Endothelial cell of umbilical vein (primary cell): Measurements from ENCODE around the gene CSTF3. TPM values are rescaled to one million over a fixed set of nuclear protein-coding genes. Genes with fewer than 3 reads are reported as not detected.

ENCODE experiments used
- BruUV-seq: library from RNA; stranded (reverse); fragments of 400-500 nt; replicated peaks from 2 replicates; lab custom pipeline; 2021; lab: Mats Ljungman, UMichigan
- CTCF ChIA-PET: fragments of 300-600, 350-600 bp; sonication (Branson Sonifier 250); formaldehyde crosslinking; loops from one replicate; lab custom pipeline; 2021; ENCODE audit warnings: antibody characterized with exemption, inconsistent platforms; lab: Charles Lee
- POLR2A ChIA-PET: fragments of 300-600, 350-600 bp; sonication (Branson Sonifier 250); formaldehyde crosslinking; loops from one replicate; lab custom pipeline; 2021; ENCODE audit warnings: antibody characterized with exemption, inconsistent platforms; lab: Charles Lee
- DNase-seq: peaks from one replicate; pipeline ENCODE4 v3.0.0-alpha.2; 2011; ENCODE audit warnings: low read depth, low spot score
- FAIRE-seq: peaks from 2 replicates; lab custom pipeline; 2011; peaks lifted over from hg19 to GRCh38; lab: Jason Lieb, UNC
- H2AFZ ChIP-seq: 2 replicates; pipeline ENCODE4 v1.6.0; 2012; ENCODE audit warnings: low read depth, low read length, control low read depth, inconsistent platforms
- H3K27ac ChIP-seq: 2 replicates; pipeline ENCODE4 v1.5.1; 2011; ENCODE audit warnings: low read depth, mild to moderate bottlenecking, control low read depth, low read length, moderate library complexity; ENCODE audit not compliant: insufficient read depth
- H3K27me3 ChIP-seq, 2 experiments: 2 replicates each; pipeline versions ENCODE4 v1.6.0 to v1.6.1; 2011; ENCODE audit warnings: low read length in 2 of 2, mixed read lengths in 1 of 2; ENCODE audit not compliant: control insufficient read depth in 2 of 2, insufficient read depth in 2 of 2
- H3K36me3 ChIP-seq, 2 experiments: 2 replicates in 1 of 2; 3 replicates in 1 of 2; pipeline ENCODE4 v1.5.1; 2011; ENCODE audit warnings: low read length in 2 of 2, mild to moderate bottlenecking in 1 of 2, moderate library complexity in 1 of 2; ENCODE audit not compliant: control insufficient read depth in 2 of 2, insufficient read depth in 2 of 2; ENCODE audit errors: extremely low read depth in 1 of 2
- H3K4me1 ChIP-seq: 3 replicates; pipeline ENCODE4 v1.5.1; 2011; ENCODE audit warnings: mild to moderate bottlenecking, low read length; ENCODE audit not compliant: control insufficient read depth, insufficient read depth; ENCODE audit errors: extremely low read depth
- H3K4me2 ChIP-seq: 2 replicates; pipeline ENCODE4 v1.6.1; 2011; ENCODE audit warnings: low read length, control low read depth, mixed read lengths; ENCODE audit not compliant: insufficient read depth
- H3K4me3 ChIP-seq, 3 experiments: fragments of 200-600 bp in 1 of 3; sonication (generic), shearing (Covaris generic) in 1 of 3; replicated peaks in 1 of 3; 2 replicates each; pipeline ENCODE4 v1.5.1; 2011 to 2016; ENCODE audit warnings: control low read depth in 3 of 3, low read length in 3 of 3, mild to moderate bottlenecking in 2 of 3, inconsistent platforms in 1 of 3, low read depth in 1 of 3, moderate library complexity in 1 of 3; ENCODE audit not compliant: insufficient read depth in 1 of 3
- H3K79me2 ChIP-seq: 2 replicates; pipeline ENCODE4 v1.6.0; 2012; ENCODE audit warnings: low read length, inconsistent platforms; ENCODE audit not compliant: control insufficient read depth, insufficient read depth
- H3K9ac ChIP-seq: replicated peaks from 2 replicates; pipeline ENCODE3; 2011; ENCODE audit warnings: low read length, control low read depth; ENCODE audit not compliant: insufficient read depth; ENCODE audit errors: extremely low read depth
- H3K9me1 ChIP-seq: replicated peaks from 3 replicates; pipeline ENCODE4 v1.6.0; 2011; ENCODE audit warnings: mild to moderate bottlenecking, low read length; ENCODE audit not compliant: control insufficient read depth, insufficient read depth; ENCODE audit errors: extremely low read depth
- H3K9me3 ChIP-seq: replicated peaks from 2 replicates; pipeline ENCODE4 v1.5.1; 2012; ENCODE audit warnings: low read length, inconsistent platforms; ENCODE audit not compliant: control insufficient read depth, insufficient read depth
- H4K20me1 ChIP-seq: replicated peaks from 2 replicates; pipeline ENCODE3; 2011; ENCODE audit warnings: mild to moderate bottlenecking, low read length; ENCODE audit not compliant: control insufficient read depth, insufficient read depth; ENCODE audit errors: extremely low read depth
- EZH2 ChIP-seq: IDR thresholded peaks from 2 replicates; pipeline ENCODE4 v1.6.1; 2012; ENCODE audit warnings: borderline replicate concordance, low read depth, mild to moderate bottlenecking, moderate library complexity, low read length, inconsistent platforms; ENCODE audit not compliant: severe bottlenecking
- FOS ChIP-seq: IDR thresholded peaks from 2 replicates; pipeline ENCODE4 v1.6.1; 2011; ENCODE audit warnings: mild to moderate bottlenecking, low read length, moderate library complexity, borderline replicate concordance; ENCODE audit not compliant: insufficient read depth
- GATA2 ChIP-seq: IDR thresholded peaks from 2 replicates; pipeline ENCODE4 v1.7.0; 2011; ENCODE audit warnings: low read depth, mild to moderate bottlenecking, moderate library complexity, mixed read lengths, low read length; ENCODE audit not compliant: insufficient read length, insufficient read depth
- JUN ChIP-seq: IDR thresholded peaks from 2 replicates; pipeline ENCODE4 v1.6.1; 2011; ENCODE audit warnings: borderline replicate concordance, low read depth; ENCODE audit not compliant: insufficient read length, insufficient read depth
- MYC ChIP-seq: IDR thresholded peaks from one replicate; pipeline ENCODE4 v1.6.1; 2011; ENCODE audit warnings: mild to moderate bottlenecking, low read depth, low read length
- POLR2A ChIP-seq: IDR thresholded peaks from 2 replicates; pipeline ENCODE4 v1.6.1; 2012; ENCODE audit warnings: low read depth, mild to moderate bottlenecking, control low read depth, low read length
- POLR2AphosphoS5 ChIP-seq: IDR thresholded peaks from 2 replicates; pipeline ENCODE4 v1.6.1; 2012; ENCODE audit warnings: low read depth, mild to moderate bottlenecking, control low read depth, low read length, moderate library complexity; ENCODE audit not compliant: insufficient read depth
- dilution Hi-C: fragments of 300-500 bp; cut with MboI; formaldehyde crosslinking; loops from one replicate; pipeline ENCODE4 v1.15.0; 2019; ENCODE audit warnings: low sequenced_read_pairs; ENCODE audit not compliant: extremely low pct_ligation_motif_present
- intact Hi-C: fragments of 100-400 bp; cut with micrococcal nuclease; formaldehyde crosslinking; loops from one replicate; pipeline ENCODE4 v1.10.0; 2022
- polyA plus RNA-seq, 4 experiments: library from polyadenylated mRNA; depleted of rRNA in 3 of 4; stranded (reverse) in 3 of 4; unstranded in 1 of 4; fragments of >200 nt; gene quantifications; 2 replicates each; pipeline versions ENCODE4 v1.2.1 to v1.2.3, GENCODE V29; 2011 to 2012; ENCODE audit warnings: missing spikeins in 1 of 4
- total RNA-seq: library from RNA; stranded (reverse); gene quantifications from 2 replicates; pipeline ENCODE4 v1.2.3, GENCODE V29; 2021
- TF ChIP-seq, protein P1 (sequence below), 2 donors: IDR thresholded peaks; 1 replicate in 1 of 2; 2 replicates in 1 of 2; pipeline ENCODE4 v1.5.1; 2011; ENCODE audit warnings: low read length in 2 of 2, mild to moderate bottlenecking in 2 of 2, moderate library complexity in 2 of 2, control low read depth in 1 of 2, inconsistent platforms in 1 of 2, low read depth in 1 of 2; ENCODE audit not compliant: insufficient read depth in 1 of 2; ENCODE audit errors: extremely low read depth in 1 of 2
- TF ChIP-seq, protein P2 (sequence below): IDR thresholded peaks from 2 replicates; pipeline ENCODE4 v1.6.1; 2011; ENCODE audit not compliant: insufficient read depth, insufficient read length

The CSTF3 gene
- total and polyA plus RNA-seq, 2 donors (not counting 3 experiments of a cell fraction or from before 2014, with no cell fraction given): 18.3 to 46.6 TPM

DNA sequence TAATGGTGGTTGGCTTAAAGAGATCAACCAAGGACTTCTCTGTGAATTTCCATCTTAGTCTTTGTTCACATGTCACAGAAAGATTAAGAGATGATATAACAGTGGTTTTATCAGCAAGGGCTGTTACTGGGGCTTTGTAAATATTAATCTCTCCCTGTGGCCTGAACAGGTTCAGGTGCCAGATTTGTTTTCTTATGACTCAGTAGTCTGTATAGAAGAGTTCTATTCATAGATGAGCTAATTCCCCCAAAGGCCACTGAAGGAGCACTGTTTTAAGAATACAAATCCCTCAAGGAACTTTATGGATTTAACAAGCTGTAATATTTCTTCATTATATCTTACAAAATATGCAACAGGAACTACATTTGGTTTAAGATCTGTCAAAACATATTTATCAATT lies 71.5 kb downstream of the CSTF3 start:
- POLR2A ChIA-PET: no interaction called here
- Histone ChIP-seq H2AFZ (no peak overlapping the region), H3K9me1 (no peaks in the 10 kb centered on the region), H3K9me3 (no peaks in the 10 kb centered on the region), H3K27me3 (no peaks in the 10 kb centered on the region), H3K4me3 (no peak overlapping the region), H3K4me1 (no peaks in the 10 kb centered on the region), H3K27ac (no peak overlapping the region), H3K9ac (no peak overlapping the region), H3K4me2 (no peak overlapping the region), H4K20me1 (no peaks in the 10 kb centered on the region), H3K36me3 (peaks cover 3 to 6% of the 10 kb centered on the region in 2 experiments), H3K79me2 (no peaks in the 10 kb centered on the region)
- FAIRE-seq (no peak), DNase-seq (no peak)
- no TSS peak for BruUV-seq
- dilution Hi-C loops: no loop called here
- intact Hi-C loops: no loop called here
- CTCF ChIA-PET: interaction anchor here (0.9 to 1.1 kb wide), 3 partner anchors 8 to 252 kb away, joined by 3 to 4 read pairs (median 3); no protein-coding TSS in a partner anchor
- TF ChIP-seq MYC: no peak
- TF ChIP-seq, protein P1, sequence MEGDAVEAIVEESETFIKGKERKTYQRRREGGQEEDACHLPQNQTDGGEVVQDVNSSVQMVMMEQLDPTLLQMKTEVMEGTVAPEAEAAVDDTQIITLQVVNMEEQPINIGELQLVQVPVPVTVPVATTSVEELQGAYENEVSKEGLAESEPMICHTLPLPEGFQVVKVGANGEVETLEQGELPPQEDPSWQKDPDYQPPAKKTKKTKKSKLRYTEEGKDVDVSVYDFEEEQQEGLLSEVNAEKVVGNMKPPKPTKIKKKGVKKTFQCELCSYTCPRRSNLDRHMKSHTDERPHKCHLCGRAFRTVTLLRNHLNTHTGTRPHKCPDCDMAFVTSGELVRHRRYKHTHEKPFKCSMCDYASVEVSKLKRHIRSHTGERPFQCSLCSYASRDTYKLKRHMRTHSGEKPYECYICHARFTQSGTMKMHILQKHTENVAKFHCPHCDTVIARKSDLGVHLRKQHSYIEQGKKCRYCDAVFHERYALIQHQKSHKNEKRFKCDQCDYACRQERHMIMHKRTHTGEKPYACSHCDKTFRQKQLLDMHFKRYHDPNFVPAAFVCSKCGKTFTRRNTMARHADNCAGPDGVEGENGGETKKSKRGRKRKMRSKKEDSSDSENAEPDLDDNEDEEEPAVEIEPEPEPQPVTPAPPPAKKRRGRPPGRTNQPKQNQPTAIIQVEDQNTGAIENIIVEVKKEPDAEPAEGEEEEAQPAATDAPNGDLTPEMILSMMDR (IDR thresholded peaks at IDR 0.05; ENCODE audit: extremely low read depth in 1 of 2, insufficient read depth in 1 of 2, low read depth in 1 of 2, low read length in 2 of 2): no peak
- TF ChIP-seq GATA2: no peak
- TF ChIP-seq, protein P2, sequence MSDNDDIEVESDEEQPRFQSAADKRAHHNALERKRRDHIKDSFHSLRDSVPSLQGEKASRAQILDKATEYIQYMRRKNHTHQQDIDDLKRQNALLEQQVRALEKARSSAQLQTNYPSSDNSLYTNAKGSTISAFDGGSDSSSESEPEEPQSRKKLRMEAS: no peak
- no peak for TF ChIP-seq POLR2AphosphoS5
- no peak for TF ChIP-seq JUN
- TF ChIP-seq POLR2A: no peak
- TF ChIP-seq EZH2: no peak
- no peak for TF ChIP-seq FOS
